ENCODE results near the gene MORN1.

DNA sequence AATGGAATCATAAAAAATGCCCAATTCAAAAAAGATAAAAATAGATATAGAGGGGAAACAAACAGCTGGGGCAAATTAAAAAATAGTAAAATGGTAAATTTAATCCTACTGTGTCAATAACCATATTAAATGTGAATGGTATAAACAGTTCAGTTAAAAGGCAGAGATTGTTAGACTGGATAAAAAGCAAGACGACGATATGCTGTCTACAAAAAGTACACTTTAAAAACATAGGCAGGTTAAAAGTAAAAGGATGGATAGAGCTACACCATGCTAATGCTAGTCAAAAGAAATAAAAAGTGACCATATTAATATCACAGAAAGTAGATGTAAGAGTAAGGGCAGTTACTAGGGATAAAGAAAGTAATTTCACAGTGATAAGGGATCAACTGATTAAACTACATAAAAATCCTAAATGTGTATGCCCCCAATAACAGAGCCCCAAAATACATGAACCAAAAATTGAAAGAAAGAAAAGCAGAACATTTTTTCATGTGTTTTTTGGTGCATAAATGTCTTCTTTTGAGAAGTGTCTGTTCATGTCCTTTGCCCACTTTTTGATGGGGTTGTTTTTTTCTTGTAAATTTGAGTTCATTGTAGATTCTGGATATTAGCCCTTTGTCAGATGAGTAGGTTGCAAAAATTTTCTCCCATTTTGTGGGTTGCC, 27.4 kb downstream of the MORN1 start:
- TF ChIP-seq, protein P1, sequence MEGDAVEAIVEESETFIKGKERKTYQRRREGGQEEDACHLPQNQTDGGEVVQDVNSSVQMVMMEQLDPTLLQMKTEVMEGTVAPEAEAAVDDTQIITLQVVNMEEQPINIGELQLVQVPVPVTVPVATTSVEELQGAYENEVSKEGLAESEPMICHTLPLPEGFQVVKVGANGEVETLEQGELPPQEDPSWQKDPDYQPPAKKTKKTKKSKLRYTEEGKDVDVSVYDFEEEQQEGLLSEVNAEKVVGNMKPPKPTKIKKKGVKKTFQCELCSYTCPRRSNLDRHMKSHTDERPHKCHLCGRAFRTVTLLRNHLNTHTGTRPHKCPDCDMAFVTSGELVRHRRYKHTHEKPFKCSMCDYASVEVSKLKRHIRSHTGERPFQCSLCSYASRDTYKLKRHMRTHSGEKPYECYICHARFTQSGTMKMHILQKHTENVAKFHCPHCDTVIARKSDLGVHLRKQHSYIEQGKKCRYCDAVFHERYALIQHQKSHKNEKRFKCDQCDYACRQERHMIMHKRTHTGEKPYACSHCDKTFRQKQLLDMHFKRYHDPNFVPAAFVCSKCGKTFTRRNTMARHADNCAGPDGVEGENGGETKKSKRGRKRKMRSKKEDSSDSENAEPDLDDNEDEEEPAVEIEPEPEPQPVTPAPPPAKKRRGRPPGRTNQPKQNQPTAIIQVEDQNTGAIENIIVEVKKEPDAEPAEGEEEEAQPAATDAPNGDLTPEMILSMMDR (conservative IDR thresholded peaks at IDR 0.05): no peak
- no peak for TF ChIP-seq EZH2 (IDR thresholded peaks at IDR 0.05; ENCODE audit: low read depth)
